NCI-H1092 (cell line): ENCODE data around the gene GLP1R.

ENCODE experiments used
- DNase-seq: peaks from one replicate; lab custom pipeline; 2025; lab: John Stamatoyannopoulos, UW

Gene GLP1R

DNA sequence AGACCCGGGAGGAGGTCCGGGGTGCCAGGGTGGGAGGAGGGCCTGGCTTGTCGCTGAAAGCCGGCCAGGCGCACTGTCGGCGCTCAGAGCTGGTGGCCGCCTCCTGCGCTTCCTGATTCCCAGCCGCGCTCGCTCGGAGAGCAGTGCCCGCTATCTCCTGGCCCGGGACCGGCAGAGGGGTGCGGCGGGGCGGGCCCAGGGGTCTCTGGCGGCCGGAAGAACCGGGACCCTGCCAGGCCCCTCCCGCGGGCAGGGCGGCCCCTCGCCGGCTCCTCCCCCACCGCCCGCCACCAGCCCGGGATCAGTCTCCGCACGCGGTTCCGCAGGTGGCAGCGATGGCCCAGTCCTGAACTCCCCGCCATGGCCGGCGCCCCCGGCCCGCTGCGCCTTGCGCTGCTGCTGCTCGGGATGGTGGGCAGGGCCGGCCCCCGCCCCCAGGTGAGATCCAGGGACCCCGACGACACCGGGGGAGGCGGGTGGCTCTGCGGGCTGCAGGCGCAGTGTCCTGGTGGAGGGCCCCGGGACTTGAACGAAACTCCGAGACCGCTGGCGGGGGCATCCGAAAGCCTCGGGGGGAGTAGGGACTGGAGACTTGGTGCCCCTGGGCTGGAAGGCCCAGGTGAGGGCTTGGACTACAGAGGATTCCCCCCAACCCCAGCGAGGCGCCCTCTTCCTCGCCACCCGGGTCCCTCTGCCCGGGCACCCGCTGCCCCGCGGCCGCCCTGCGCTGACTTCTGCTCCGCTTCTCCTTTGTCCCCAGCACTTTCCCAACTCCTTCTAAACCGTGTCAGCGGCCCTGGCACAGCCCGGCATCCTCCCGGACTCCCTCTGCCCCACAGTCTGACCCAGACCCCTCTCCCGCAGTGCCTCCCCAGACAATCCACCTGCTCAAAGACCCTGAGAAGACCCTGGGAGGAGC, at the start of gene GLP1R:
Gene GLP1R, plus strand, starts transcription at position 301 of the 919 bp plus-strand sequence. Its CDS starts 60 bp downstream, at position 361.
- DNase-seq, result no peak

DNA sequence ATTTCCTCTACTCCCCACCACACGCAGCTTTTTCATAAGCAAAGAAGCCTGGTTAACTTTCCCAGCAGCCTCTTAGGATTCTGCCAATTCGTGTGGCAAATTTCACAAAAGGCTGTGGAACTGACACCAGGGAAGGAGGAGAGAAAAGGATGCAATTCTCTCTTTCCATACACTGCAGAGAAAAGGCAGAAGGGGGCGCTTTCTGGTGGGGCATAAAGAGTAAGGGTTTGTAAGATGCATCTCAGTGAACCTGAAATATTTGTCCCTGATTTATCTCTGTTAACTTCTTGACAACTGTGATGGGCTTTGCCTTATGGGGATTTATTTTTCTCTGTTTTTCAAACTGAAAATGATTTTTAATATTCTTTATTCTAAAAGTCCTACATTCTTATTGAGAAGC, 45.5 kb upstream of the GLP1R start:
- DNase-seq, result peak; percentile 26

DNA sequence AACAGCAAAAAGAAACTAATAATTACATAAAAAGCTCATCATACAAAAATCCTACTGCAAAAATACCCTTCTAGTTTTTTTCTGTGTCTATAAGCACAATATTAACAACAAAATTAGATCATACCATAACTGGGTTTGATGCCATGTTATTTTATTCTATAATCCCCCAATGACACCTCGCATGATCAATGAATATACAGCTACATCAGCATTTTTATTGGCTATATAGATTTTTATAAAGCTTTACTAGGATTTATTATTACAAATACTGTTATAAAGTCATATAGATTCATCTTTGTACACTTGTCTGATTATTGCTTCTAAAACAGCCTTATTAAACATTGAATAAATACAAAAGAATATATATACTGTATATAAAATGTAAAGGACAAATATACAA, 45.1 kb upstream of the GLP1R start:
- DNase-seq, result no peak

DNA sequence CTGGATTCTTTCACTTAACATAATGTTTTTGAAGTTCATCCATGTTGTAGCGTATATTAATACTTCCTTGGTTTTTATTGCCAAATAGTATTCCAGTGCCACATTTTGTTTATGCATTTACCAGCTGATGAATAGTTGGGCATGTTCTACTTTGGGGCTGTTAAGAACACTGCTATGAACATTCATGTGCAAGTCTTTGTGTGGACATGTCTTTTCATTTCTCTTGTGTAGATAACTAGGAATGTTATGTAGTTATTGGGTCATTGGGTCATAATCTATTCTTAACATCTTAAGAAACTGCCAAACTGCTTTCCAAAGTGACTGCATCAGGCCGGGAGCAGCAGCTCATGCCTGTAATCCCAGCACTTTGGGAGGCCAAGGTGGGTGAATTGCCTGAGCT, 43.8 kb upstream of the GLP1R start:
- DNase-seq, result no peak

DNA sequence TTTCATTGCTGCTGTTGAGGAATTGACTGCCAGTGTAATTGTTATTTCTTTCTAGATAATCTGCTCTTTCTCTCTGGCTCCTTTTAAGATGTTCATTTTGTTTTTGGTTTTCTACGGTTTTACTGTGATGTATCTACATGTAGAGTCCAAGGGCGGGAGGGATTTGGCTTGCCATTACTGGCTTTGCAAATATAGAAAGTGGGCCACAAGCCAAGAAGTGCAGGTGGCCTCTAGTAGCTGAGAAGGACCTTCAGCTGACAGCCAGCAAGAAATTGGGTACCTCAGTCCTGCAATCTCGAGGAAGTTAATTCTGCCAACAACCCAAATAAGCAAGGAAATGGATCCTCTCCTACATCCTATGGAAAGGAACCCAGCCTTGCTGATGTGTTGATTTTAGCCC, 42.8 kb upstream of the GLP1R start:
- peak; percentile 66 for DNase-seq

DNA sequence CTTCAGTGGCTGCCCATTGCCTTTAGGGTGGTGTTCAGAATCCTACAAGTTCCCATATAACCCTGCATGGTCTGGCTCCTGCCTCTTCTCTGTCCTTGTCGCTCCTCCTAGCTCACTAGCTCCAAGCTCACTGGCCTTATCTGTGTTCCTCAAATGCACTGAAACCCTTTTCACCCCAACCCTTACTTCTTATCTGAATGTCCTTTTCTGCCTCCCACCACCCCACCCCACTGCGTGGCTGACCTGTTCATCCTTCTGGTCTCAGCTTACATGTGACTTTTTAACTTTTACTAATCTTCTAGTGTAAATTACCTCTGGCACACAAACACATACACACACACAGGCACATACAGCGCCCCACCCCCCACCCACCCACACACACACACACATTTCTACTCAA, 41.0 kb upstream of the GLP1R start:
- DNase-seq, result no peak

DNA sequence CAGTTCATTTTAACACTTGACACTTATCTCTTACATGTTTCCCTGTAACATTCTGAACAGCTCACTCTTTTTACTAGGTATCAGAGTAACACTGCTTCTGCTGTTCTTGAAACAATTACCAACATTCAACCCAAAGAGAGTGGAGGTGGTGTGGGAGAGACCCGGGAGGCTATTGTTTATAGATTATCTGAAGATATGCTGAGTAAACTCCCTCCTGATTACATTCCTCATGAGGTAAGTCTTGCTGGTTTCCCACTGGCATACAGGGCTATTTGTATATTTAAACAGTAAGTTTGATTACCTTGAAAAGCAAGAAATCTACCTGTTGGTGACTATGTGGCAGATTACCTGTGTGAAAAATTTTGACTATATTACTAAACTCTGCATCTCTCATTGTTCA, 39.8 kb upstream of the GLP1R start:
- DNase-seq, result no peak

DNA sequence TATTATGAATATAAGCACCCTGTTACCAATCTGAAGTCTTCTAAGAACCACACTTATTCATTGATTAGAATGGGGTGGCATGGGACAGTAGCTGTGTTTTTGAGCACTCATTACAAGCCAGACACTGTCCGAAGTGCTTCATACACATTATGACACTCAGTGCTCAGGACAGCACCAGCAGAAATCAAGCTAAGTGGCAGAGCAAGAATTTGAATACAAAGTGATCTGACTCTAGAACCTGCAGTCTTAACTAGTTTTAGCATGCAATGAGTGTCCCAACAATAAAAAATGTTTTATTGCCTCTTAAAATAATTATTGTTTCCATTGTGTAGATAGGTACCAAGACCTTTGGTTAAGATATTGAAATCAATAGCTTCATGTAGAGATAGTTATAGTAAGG, 39.1 kb upstream of the GLP1R start:
- no peak for DNase-seq

DNA sequence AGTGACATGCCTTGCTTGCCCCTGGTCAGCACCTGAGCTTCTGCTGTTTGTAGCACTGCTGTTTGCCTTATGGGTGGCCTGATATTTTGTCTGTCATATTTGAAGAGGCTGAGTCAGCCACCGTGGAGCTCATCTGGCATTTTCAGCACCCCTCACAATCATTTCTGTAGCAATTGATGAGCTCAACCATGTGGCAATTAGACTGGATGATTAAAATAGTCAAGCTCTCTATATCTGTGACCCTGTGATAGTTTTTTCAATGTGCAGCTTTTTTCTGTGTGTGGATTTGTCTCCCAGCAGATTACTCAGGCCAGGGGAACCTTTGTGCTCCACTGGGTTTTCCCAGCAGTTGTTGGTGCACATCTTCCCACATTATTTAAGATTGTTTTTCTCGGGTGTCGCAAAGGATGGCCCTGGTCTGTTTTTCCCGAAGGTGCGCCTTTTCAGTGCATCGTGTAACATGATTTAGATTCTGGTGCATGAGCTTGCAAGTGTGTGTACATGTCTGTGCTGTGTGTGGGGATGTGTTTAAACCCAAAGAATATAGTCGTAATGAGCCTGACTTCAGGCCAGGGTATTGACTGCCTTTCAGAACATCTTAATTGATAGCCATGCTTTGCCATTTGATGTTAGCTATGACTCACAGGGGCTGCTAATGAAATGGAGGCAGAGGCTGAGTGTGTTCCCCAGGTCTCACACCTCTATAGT, 31.6 kb upstream of the GLP1R start:
- DNase-seq, result no peak

DNA sequence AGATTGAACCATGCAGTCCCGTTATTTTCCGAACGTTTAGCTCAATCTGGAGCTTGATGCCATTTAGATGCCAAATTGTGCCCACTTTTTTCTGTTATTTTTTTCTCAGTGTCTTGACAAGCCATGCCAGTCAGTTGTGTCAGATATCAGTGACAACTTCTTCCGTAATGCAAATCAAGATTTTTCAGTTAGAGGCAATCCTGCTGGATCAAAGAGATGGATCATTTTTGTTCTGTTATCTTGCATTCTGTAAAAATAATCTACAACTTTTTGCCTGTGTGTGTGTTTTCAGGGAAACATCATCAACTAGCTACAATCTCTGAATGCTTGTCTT, 31.1 kb upstream of the GLP1R start:
- no peak for DNase-seq

DNA sequence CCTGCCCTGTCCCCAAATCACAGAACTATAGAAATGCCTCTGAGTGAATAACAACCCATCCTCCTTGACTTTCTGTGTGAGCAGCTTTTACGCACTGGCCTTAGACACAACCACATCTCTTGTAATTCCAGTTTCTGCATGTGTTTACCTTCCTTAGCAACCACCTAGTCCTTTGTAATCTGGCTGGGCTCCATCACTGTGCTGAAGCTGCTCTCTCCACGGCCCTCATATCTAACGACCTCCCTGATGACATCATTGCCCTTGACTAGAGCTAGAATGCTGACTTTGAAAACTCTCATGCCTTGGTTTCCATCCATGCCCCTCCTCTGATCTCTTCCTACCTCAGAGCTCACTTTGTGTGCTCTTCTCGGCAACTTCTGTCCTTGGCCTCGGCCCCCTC, 30.5 kb upstream of the GLP1R start:
- DNase-seq, result no peak

DNA sequence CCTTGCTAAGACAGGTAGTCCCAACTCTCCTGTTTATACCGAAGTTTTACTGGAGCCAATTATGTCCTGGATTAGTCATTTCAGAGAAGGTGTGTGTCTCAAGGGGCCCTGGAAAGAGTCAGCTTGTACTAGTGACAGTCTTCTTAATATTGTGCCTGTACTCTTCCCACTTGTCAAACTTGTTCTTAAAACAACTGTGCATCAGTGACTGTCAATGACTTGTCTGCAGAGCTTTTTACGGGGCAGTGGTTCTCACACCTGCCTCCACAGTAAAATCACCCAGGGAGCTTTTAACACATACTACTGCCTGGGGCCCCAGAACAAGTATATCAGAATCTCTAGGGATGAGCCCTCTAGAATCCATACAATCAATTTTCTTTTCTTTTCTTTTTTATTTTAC, 28.4 kb upstream of the GLP1R start:
- DNase-seq, result no peak

DNA sequence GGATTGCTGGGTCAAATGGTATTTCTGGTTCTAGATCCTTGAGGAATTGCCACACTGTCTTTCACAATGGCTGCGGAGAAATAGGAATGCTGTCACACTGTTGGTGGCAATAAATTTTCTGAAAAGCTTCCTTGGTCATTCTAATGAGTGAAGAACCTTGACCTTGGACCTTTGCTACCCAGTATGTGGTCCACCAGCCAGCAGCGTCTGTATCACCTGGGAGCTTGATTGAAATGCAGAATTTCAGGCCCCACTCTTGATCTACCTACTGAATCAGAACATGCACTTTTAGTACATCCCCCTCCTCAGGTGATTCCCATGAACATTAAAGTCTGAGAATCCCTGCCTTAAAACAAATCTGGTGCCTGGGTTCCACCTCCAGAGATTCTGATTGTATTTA, 27.5 kb upstream of the GLP1R start:
- DNase-seq, result no peak

DNA sequence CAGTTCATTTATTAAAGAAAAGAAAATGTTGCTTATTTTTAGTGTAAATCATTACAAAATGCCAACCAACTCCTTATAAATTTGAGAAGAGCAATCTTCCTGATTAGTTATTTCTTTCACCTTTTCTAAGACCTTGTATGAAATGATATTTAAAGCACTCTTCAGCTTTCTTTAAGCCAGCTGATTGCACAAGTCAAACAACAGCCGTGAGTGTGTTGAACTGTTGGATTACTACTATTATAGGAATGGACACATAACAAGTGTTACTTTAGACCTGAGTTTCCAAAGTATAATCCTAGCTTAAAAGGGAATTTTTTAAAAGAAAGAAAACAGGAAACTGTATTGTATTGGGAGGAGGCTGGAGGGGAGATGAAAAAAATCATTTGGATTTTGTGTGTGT, 26.8 kb upstream of the GLP1R start:
- no peak for DNase-seq

DNA sequence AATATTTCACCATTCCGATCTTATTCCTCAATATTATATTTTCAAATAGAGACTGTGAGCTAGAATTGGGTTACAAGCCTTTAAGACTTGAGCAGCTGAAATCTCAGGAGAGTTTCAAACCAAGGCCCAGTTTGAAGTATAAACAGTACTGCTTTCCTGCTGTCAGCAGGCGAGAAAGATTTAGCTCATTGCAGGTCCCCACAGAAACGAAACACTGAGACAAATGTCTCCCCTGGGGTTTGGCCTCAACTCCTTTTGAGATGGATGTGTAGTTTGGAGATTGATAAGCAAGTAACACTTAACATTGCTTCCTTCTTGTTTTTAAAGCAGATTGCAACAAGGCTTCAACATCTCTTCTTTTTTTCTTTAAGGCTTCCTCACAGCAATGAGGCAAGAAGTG, 22.4 kb upstream of the GLP1R start:
- DNase-seq, result no peak

DNA sequence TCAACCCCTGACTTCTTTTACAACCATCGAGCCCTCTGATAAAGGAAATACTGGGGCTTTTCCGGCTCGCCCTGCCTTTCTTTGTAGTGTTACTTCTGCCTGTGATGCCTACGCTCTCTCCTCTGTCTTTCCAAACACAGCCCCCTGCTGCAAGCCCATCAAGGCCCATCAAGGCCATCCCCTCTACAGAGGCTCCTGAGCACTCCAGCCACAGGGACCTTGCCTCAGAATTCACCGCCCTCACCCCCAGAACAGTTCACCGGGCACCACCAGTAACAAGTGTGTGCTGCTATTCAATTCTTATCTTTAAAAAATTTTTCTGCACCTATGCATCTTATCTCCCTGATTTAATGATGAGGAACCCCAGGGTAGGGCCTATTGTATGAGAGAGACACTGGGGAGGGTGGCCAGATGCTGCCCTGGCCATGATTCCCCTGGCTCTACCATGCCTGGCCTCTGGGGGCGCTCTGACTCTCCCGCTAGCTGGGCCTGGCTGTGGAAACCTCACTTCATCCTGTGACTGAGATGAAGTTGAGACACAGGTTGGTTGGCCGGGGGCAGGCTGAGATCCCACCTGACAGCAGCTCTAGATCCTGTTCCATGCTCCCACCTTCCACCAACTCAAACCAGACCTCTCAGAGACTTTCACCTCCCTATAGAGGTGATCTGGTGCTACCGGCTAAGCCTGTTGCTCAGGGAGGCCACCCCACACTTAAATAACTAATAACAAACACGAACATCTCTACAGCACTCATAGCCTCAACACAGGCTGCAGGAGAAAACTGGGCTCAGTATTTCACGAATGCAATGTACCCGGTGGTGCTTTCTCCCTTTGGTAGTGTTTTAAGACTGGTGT, 19.2 kb upstream of the GLP1R start:
- no peak for DNase-seq

DNA sequence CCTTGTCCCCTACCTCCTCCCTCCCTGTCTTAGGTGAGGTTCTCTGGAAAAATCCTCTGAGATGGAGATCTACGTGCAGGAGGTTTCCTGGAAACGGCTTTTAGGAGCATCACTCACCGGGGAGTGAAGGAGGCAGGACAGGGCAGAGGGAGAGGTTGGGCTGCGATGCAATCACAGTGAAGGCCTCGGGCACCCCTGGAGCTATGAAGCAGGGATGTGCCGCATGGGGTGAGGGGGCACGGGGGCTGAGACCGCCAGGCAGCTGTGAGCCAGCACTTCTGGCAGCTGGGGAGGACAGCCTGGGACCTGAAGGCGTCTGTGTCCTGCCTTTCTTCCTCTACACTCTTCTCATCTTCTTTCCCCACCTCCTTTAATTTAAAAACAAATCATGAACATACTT, 12.9 kb upstream of the GLP1R start:
- no peak for DNase-seq

DNA sequence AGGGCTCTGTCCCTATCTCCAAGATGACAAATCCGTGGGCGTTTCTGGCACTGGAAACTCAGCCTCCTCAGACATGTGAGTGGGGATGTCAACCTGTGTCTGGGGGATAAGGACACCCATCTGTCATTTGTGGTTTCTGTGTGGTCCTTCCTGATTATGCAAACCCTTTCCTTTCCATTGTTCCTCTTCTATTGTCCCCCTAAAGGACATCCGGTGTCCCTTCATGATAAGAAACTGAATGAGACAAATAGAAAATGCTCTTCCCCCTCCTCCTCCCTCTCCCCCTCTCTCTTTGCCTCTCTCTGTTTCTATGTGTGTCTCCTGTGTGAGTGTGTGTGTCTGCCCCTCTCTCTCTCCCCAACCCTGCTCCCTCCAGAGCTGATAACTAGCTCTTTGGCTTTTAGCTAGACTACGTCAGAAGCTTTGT, 11.5 kb upstream of the GLP1R start:
- no peak for DNase-seq

DNA sequence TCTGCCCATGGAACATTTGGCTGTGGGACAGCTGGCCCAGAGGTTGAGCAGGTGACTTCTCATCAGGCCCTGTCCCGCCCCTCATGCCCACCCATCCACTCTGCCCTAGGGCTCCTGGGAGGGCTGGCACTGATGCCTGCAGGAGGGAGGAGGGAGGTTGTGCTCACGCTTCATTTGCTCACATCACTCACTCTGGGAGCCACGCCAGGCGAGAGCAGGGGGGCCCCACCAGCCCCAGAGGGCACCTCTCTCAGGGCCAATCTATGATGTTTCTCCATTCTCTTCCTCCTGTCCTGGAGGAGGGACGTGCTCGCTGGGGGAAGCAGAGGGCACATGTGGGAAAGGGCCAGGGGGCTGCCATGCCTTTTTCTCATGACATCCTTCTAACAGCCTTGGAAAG, 10.9 kb upstream of the GLP1R start:
- no peak for DNase-seq

DNA sequence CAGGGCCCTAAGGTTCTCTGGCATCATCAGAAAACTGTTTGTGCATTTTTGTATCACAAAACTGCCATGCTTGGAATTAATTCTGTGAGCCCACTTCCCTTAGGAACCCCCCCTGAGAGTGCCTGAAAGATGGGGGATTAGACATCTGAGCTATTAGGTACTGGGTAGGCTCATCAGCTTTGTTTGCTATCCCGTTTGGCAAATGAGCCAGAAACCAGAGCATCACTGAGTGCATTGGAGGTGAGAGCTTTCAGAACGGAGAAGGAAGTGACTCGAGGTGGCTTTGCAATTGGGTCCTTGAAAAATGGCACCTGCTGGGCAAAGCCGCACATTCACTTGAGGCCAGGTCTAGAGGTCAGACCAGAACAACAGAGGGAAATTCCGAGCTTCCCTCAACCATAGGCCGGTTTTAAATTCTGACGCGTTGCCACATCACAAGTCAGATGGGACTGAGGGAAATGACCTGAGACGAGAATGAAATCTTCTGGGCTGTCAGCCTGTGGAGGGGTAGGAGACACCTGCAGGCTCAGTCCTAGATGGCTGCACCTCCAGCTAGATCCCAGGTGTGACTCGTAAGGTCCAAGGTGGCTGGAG, 8.4 kb upstream of the GLP1R start:
- no peak for DNase-seq

DNA sequence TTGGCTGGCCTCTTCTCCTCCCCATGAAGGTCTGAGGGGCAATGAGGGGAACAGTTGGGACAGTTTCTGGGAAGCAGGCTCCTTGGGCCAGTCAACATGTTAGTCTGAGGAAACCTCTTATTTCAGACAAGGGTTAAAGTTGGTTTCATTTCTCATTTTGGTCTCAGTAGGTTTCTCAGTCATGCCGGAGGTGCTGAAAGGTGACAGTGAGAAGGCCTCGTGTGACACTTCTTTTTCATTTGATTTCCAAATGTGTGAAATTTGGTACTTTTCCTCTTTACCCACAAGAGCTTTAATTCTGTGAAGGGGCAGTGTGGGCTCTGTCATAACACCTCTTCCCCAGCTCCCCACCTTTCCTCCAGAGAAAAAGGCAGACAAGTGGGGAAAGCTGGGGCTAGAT, 7.5 kb upstream of the GLP1R start:
- no peak for DNase-seq

DNA sequence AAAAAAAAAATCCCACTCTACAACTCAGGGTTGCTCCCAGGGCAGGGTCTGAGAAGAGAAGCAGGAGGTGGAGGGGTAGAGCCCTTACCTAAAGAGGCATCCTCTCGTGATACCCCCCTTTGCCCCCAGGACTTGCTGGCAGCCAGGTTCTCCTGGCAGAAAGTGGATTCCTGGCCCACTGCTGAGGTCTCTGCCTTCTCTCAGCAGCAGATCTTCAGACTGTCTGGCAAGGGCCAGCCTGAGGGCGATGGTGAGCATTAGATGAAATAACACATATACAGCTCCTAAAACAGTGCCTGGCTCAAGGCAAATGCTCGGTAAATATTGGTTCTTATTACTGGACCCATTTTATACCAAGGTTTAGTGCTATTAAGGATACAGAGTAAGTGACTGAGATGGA, 4.8 kb upstream of the GLP1R start:
- no peak for DNase-seq
